H1 (cell line): ENCODE data around the gene CNIH3. TPM values are rescaled to one million over a fixed set of nuclear protein-coding genes. Genes with fewer than 3 reads are reported as not detected.

ENCODE experiments used
- CTCF ChIA-PET: fragments of 300-600 bp; sonication (Branson Sonifier 250); formaldehyde crosslinking; loops from one replicate; lab custom pipeline; 2021; ENCODE audit not compliant: partially characterized antibody; lab: Charles Lee
- POLR2A ChIA-PET: fragments of 300-600 bp; sonication (Branson Sonifier 250); formaldehyde crosslinking; loops from one replicate; lab custom pipeline; 2021; ENCODE audit warnings: inconsistent platforms; ENCODE audit not compliant: partially characterized antibody; lab: Charles Lee
- DNase-seq, 2 experiments: peaks; one replicate each; pipeline versions ENCODE4 v3.0.0 to v3.0.0-alpha.2; 2010 to 2022; ENCODE audit warnings: low spot score in 2 of 2, low read depth in 1 of 2, mixed read lengths in 1 of 2
- FAIRE-seq: peaks from 2 replicates; lab custom pipeline; 2011; peaks lifted over from hg19 to GRCh38; lab: Jason Lieb, UNC
- H2AFZ ChIP-seq: 2 replicates; pipeline ENCODE4 v1.8.1; 2012; ENCODE audit warnings: low read length, inconsistent platforms
- H2AK5ac ChIP-seq: 2 replicates; pipeline ENCODE4 v1.6.1; 2013; ENCODE audit warnings: low read depth, low read length
- H2BK120ac ChIP-seq: replicated peaks from 2 replicates; pipeline ENCODE3; 2013; ENCODE audit warnings: low read depth, low read length, inconsistent platforms
- H2BK12ac ChIP-seq: 2 replicates; pipeline ENCODE4 v1.6.1; 2013; ENCODE audit warnings: low read depth, low read length
- H2BK15ac ChIP-seq: 2 replicates; pipeline ENCODE4 v1.6.1; 2013; ENCODE audit warnings: low read length
- H2BK20ac ChIP-seq: 2 replicates; pipeline ENCODE4 v1.6.1; 2013; ENCODE audit warnings: low read length
- H2BK5ac ChIP-seq: 2 replicates; pipeline ENCODE4 v1.6.1; 2013; ENCODE audit warnings: low read depth, low read length
- H3K14ac ChIP-seq: 2 replicates; pipeline ENCODE4 v1.6.1; 2013; ENCODE audit warnings: inconsistent platforms; ENCODE audit not compliant: insufficient read length
- H3K18ac ChIP-seq: 2 replicates; pipeline ENCODE4 v1.6.1; 2013; ENCODE audit warnings: low read length; ENCODE audit errors: extremely low read depth
- H3K23ac ChIP-seq: 2 replicates; pipeline ENCODE4 v1.6.1; 2013; ENCODE audit warnings: inconsistent platforms; ENCODE audit not compliant: insufficient read length
- H3K23me2 ChIP-seq: 2 replicates; pipeline ENCODE4 v1.6.1; 2013; ENCODE audit warnings: low read depth, low read length
- H3K27ac ChIP-seq: 2 replicates; pipeline ENCODE4 v1.6.1; 2011; ENCODE audit warnings: low read depth, low read length, inconsistent platforms
- H3K27me3 ChIP-seq, 4 experiments: replicated peaks in 1 of 4; 1 replicate in 1 of 4; 2 replicates in 3 of 4; pipeline versions ENCODE4 v1.6.1 to v1.8.1; 2011 to 2013; ENCODE audit warnings: low read length in 3 of 4, mild to moderate bottlenecking in 3 of 4, inconsistent platforms in 2 of 4, mixed read lengths in 2 of 4, moderate library complexity in 1 of 4; ENCODE audit not compliant: control insufficient read depth in 3 of 4, insufficient read depth in 3 of 4; ENCODE audit errors: extremely low read depth in 1 of 4
- H3K36me3 ChIP-seq, 4 experiments: 2 replicates each; pipeline versions ENCODE4 v1.6.1 to v1.8.1; 2011 to 2013; ENCODE audit warnings: mild to moderate bottlenecking in 4 of 4, low read length in 3 of 4, moderate library complexity in 2 of 4, control low read depth in 1 of 4, inconsistent platforms in 1 of 4; ENCODE audit not compliant: insufficient read depth in 4 of 4, control insufficient read depth in 2 of 4
- H3K4ac ChIP-seq: replicated peaks from 2 replicates; pipeline ENCODE3; 2013; ENCODE audit warnings: low read length, low read depth, mixed read lengths, inconsistent platforms; ENCODE audit not compliant: insufficient read length
- H3K4me1 ChIP-seq, 4 experiments: replicated peaks in 1 of 4; 1 replicate in 1 of 4; 2 replicates in 3 of 4; pipeline versions ENCODE4 v1.6.1 to v1.8.1; 2011 to 2013; ENCODE audit warnings: low read length in 3 of 4, inconsistent platforms in 2 of 4, mixed read lengths in 1 of 4; ENCODE audit not compliant: insufficient read depth in 4 of 4, control insufficient read depth in 3 of 4
- H3K4me2 ChIP-seq, 2 experiments: 2 replicates each; pipeline versions ENCODE4 v1.6.1 to v1.8.1; 2011 to 2013; ENCODE audit warnings: low read depth in 2 of 2, low read length in 2 of 2, control low read depth in 1 of 2, inconsistent platforms in 1 of 2, mild to moderate bottlenecking in 1 of 2; ENCODE audit not compliant: insufficient read depth in 1 of 2
- H3K4me3 ChIP-seq, 4 experiments: fragments of 200-600, 300-600 bp in 1 of 4; sonication (generic), shearing (Covaris generic), sonication (Bioruptor Twin) in 1 of 4; 2 replicates each; pipeline versions ENCODE4 v1.5.1 to v1.8.1; 2011 to 2016; ENCODE audit warnings: low read length in 4 of 4, low read depth in 3 of 4, control low read depth in 2 of 4, inconsistent platforms in 2 of 4, mild to moderate bottlenecking in 2 of 4, mixed read lengths in 1 of 4, moderate library complexity in 1 of 4; ENCODE audit not compliant: insufficient read depth in 2 of 4; ENCODE audit errors: extremely low read depth in 1 of 4
- H3K56ac ChIP-seq: replicated peaks from 2 replicates; pipeline ENCODE3; 2013; ENCODE audit warnings: low read depth, mild to moderate bottlenecking, mixed read lengths, low read length, inconsistent platforms; ENCODE audit not compliant: insufficient read length
- H3K79me1 ChIP-seq: 2 replicates; pipeline ENCODE4 v1.6.1; 2013; ENCODE audit warnings: low read depth, low read length, control low read depth
- H3K79me2 ChIP-seq, 2 experiments: 2 replicates each; pipeline versions ENCODE4 v1.6.1 to v1.8.1; 2012 to 2013; ENCODE audit warnings: low read length in 2 of 2, mild to moderate bottlenecking in 2 of 2, inconsistent platforms in 1 of 2; ENCODE audit not compliant: insufficient read depth in 2 of 2, control insufficient read depth in 1 of 2
- H3K9ac ChIP-seq, 4 experiments: replicated peaks in 1 of 4; 1 replicate in 1 of 4; 2 replicates in 3 of 4; pipeline versions ENCODE4 v1.6.1 to v1.8.1; 2011 to 2013; ENCODE audit warnings: low read depth in 3 of 4, low read length in 3 of 4, control low read depth in 2 of 4, mild to moderate bottlenecking in 2 of 4, moderate library complexity in 2 of 4, inconsistent platforms in 1 of 4; ENCODE audit errors: extremely low read depth in 1 of 4
- H3K9me3 ChIP-seq, 2 experiments: 2 replicates each; pipeline versions ENCODE4 v1.6.1 to v1.8.1; 2012 to 2013; ENCODE audit warnings: mild to moderate bottlenecking in 2 of 2, moderate library complexity in 2 of 2, control low read depth in 1 of 2, inconsistent platforms in 1 of 2, low read depth in 1 of 2, low read length in 1 of 2, mixed read lengths in 1 of 2; ENCODE audit not compliant: insufficient read depth in 2 of 2
- H4K20me1 ChIP-seq, 2 experiments: replicated peaks in 1 of 2; 2 replicates each; pipeline versions ENCODE3 to v1.8.1; 2011 to 2013; ENCODE audit warnings: inconsistent platforms in 2 of 2, low read length in 2 of 2, mild to moderate bottlenecking in 1 of 2; ENCODE audit not compliant: insufficient read depth in 2 of 2, control insufficient read depth in 1 of 2
- H4K5ac ChIP-seq: 2 replicates; pipeline ENCODE4 v1.6.1; 2013; ENCODE audit warnings: low read length, low read depth, mixed read lengths, inconsistent platforms; ENCODE audit not compliant: insufficient read length
- H4K8ac ChIP-seq: 2 replicates; pipeline ENCODE4 v1.8.0; 2013; ENCODE audit warnings: mild to moderate bottlenecking, moderate library complexity, low read length, inconsistent platforms; ENCODE audit not compliant: insufficient read depth; ENCODE audit errors: extremely low read depth
- H4K91ac ChIP-seq: replicated peaks from 2 replicates; pipeline ENCODE3; 2013; ENCODE audit warnings: low read length, mixed read lengths, inconsistent platforms; ENCODE audit not compliant: insufficient read length
- CHD1 ChIP-seq: IDR thresholded peaks from 2 replicates; pipeline ENCODE4 v1.6.1; 2012; ENCODE audit warnings: low read depth, low read length, improper control_type of control experiment
- GABPA ChIP-seq: IDR thresholded peaks from 2 replicates; pipeline ENCODE4 v1.6.1; 2011; ENCODE audit warnings: mild to moderate bottlenecking, low read length, moderate library complexity, borderline replicate concordance; ENCODE audit not compliant: insufficient read depth
- JUN ChIP-seq: IDR thresholded peaks from 2 replicates; pipeline ENCODE4 v1.6.1; 2011; ENCODE audit warnings: low read depth, mild to moderate bottlenecking, improper control_type of control experiment, low read length
- KDM1A ChIP-seq: fragments of 200-600, 300-600 bp; sonication (generic); IDR thresholded peaks from 2 replicates; pipeline ENCODE4 v1.7.1; 2016; ENCODE audit warnings: mild to moderate bottlenecking, low read length, borderline replicate concordance
- KDM5A ChIP-seq: fragments of 200-600 bp; IDR thresholded peaks from 2 replicates; pipeline ENCODE4 v1.7.1; 2012; ENCODE audit warnings: mild to moderate bottlenecking, low read length, inconsistent platforms, mixed read lengths
- SRF ChIP-seq: IDR thresholded peaks from 2 replicates; pipeline ENCODE4 v1.6.1; 2011; ENCODE audit warnings: mild to moderate bottlenecking, low read depth, low read length, moderate library complexity
- WGBS, 2 experiments: shearing (Covaris generic) in 1 of 2; methylation state at CpG; one replicate each; pipeline versions ENCODE4 v1.1.6 to v1.1.7; 2013 to 2015; ENCODE audit warnings: low lambda C conversion rate in 2 of 2, mixed read lengths in 2 of 2, inconsistent platforms in 1 of 2, low coverage in 1 of 2, missing lambda C conversion rate in 1 of 2; ENCODE audit not compliant: insufficient replicate concordance in 2 of 2, insufficient coverage in 1 of 2, insufficient read length in 1 of 2; ENCODE audit errors: extremely low coverage in 1 of 2, missing lambda C conversion rate in 1 of 2; 5-methylcytosine and 5-hydroxymethylcytosine counted together
- polyA plus RNA-seq, 7 experiments: library from polyadenylated mRNA; depleted of rRNA in 3 of 7; stranded (reverse) in 5 of 7; unstranded in 2 of 7; fragments of >200 nt in 5 of 7; fragments of 200-250 nt in 2 of 7; gene quantifications; 1 replicate in 5 of 7; 2 replicates in 1 of 7; 4 replicates in 1 of 7; pipeline versions ENCODE4 v1.2.1 to v1.2.3, GENCODE V29; 2011 to 2013; ENCODE audit warnings: missing spikeins in 2 of 7, mixed read lengths in 2 of 7
- total RNA-seq: library from RNA; stranded (reverse); fragmentation: NEBNext Ultra II Directional; extraction: Animal tissue kit (Norgen Biotek cat#: 25700); gene quantifications from 2 replicates; pipeline ENCODE4 v1.2.1, GENCODE V29; 2021

CNIH3 gene
- total and polyA plus RNA-seq, 2 of the 8 experiments (the other 6 are each of a cell fraction or from before 2014, with no cell fraction given): 3.7 to 5.6 TPM

- H4K20me1 ChIP-seq: no peaks in the 10 kb centered on the region
- H4K8ac ChIP-seq: no peak overlapping the region
- TF ChIP-seq KDM5A (no peak), CHD1 (no peak), JUN (no peak), KDM1A (no peak), GABPA (no peak), SRF (no peak)
These were observed 81.9 kb downstream of the CNIH3 start for GRCh38 chr1:224698015-224698451.

More at GRCh38 chr1:224698015-224698451, 81.9 kb downstream of the CNIH3 start:
- no peak overlapping the region for H3K9ac ChIP-seq
- DNase-seq (no peak), FAIRE-seq (no peak)
- H3K4me1 ChIP-seq: peaks cover 0 to 3% (median 0%) of the 10 kb centered on the region in 4 experiments; a peak in 2 of 7 replicates
- no peaks in the 10 kb centered on the region for H3K79me2 ChIP-seq
- H2AK5ac ChIP-seq: no peak overlapping the region
- no peak overlapping the region for H4K91ac ChIP-seq
- 98% methylated on average over 4 of the region's 4 CpGs; no CpG with 5 or more reads in 1 of the 2 experiments for WGBS, 2 experiments
- H3K23me2 ChIP-seq: no peaks in the 10 kb centered on the region
- H3K14ac ChIP-seq: no peak overlapping the region
- H4K5ac ChIP-seq: no peak overlapping the region
- H3K36me3 ChIP-seq: no peaks in the 10 kb centered on the region
- no peak overlapping the region for H3K27ac ChIP-seq
- H3K4me3 ChIP-seq: no peak overlapping the region
- no peak overlapping the region for H2BK20ac ChIP-seq
- no peak overlapping the region for H3K18ac ChIP-seq
- ChIA-PET POLR2A (interaction anchor here (1.5 kb wide), 1 partner anchor 154 kb away, joined by 3 read pairs; no protein-coding TSS in a partner anchor), CTCF (interaction anchor here (0.8 to 17.3 kb wide), 2 partner anchors 54 to 155 kb away, joined by 3 to 236 read pairs; no protein-coding TSS in a partner anchor)
- no peak overlapping the region for H3K23ac ChIP-seq
- no peak overlapping the region for H2BK15ac ChIP-seq
- no peak overlapping the region for H2BK5ac ChIP-seq
- H3K4me2 ChIP-seq: no peak overlapping the region
- no peak overlapping the region for H3K4ac ChIP-seq
- no peak overlapping the region for H2BK12ac ChIP-seq
- H3K56ac ChIP-seq: no peak overlapping the region
- H2AFZ ChIP-seq: no peak overlapping the region
- H3K79me1 ChIP-seq: no peaks in the 10 kb centered on the region
- H2BK120ac ChIP-seq: no peak overlapping the region
- no peaks in the 10 kb centered on the region for H3K9me3 ChIP-seq
- no peaks in the 10 kb centered on the region for H3K27me3 ChIP-seq
